Astrocyte (in vitro differentiated cells and primary cell): ENCODE data around the gene UBE2K. TPM values are rescaled to one million over a fixed set of nuclear protein-coding genes. Genes with fewer than 3 reads are reported as not detected.

Source experiments
- DNase-seq: peaks from one replicate; pipeline ENCODE4 v3.0.0-alpha.2; 2010; ENCODE audit warnings: low read depth
- FAIRE-seq: peaks from 2 replicates; lab custom pipeline; 2011; peaks lifted over from hg19 to GRCh38; lab: Jason Lieb, UNC
- H2AFZ ChIP-seq: 2 replicates; pipeline ENCODE4 v1.6.0; 2012; ENCODE audit warnings: low read depth, low read length, inconsistent platforms
- H3K27ac ChIP-seq: 2 replicates; pipeline ENCODE4 v1.5.1; 2011; ENCODE audit warnings: low read depth, low read length, inconsistent platforms
- H3K27me3 ChIP-seq: 2 replicates; pipeline ENCODE4 v1.6.0; 2011; ENCODE audit warnings: low read length, inconsistent platforms; ENCODE audit not compliant: insufficient read depth
- H3K36me3 ChIP-seq: 2 replicates; pipeline ENCODE4 v1.5.1; 2011; ENCODE audit warnings: low read length, inconsistent platforms; ENCODE audit not compliant: insufficient read depth
- H3K4me1 ChIP-seq: 2 replicates; pipeline ENCODE4 v1.5.1; 2011; ENCODE audit warnings: low read length, inconsistent platforms; ENCODE audit not compliant: insufficient read depth
- H3K4me2 ChIP-seq: 2 replicates; pipeline ENCODE4 v1.6.0; 2012; ENCODE audit warnings: low read length, inconsistent platforms
- H3K4me3 ChIP-seq: 2 replicates; pipeline ENCODE4 v1.5.1; 2011; ENCODE audit warnings: low read depth, mild to moderate bottlenecking, low read length, inconsistent platforms; ENCODE audit not compliant: insufficient read depth
- H3K79me2 ChIP-seq: 2 replicates; pipeline ENCODE4 v1.6.0; 2012; ENCODE audit warnings: mild to moderate bottlenecking, low read length, inconsistent platforms; ENCODE audit not compliant: insufficient read depth
- H3K9ac ChIP-seq: 2 replicates; pipeline ENCODE4 v1.6.0; 2012; ENCODE audit warnings: mild to moderate bottlenecking, low read length, inconsistent platforms
- H3K9me3 ChIP-seq: 2 replicates; pipeline ENCODE4 v1.5.1; 2012; ENCODE audit warnings: low read depth, mild to moderate bottlenecking, low read length, inconsistent platforms; ENCODE audit not compliant: insufficient read depth
- H4K20me1 ChIP-seq: 2 replicates; pipeline ENCODE4 v1.6.0; 2012; ENCODE audit warnings: low read length, inconsistent platforms; ENCODE audit not compliant: insufficient read depth
- H3K27ac Mint-ChIP-seq: one replicate; pipeline ENCODE4 v1.8.0; 2021; ENCODE audit warnings: mild to moderate bottlenecking, mixed read lengths; ENCODE audit not compliant: unreplicated experiment
- H3K27me3 Mint-ChIP-seq: one replicate; pipeline ENCODE4 v1.8.0; 2021; ENCODE audit warnings: low read depth, mixed read lengths; ENCODE audit not compliant: unreplicated experiment
- H3K36me3 Mint-ChIP-seq: one replicate; pipeline ENCODE4 v1.8.0; 2021; ENCODE audit warnings: low read depth, mixed read lengths; ENCODE audit not compliant: unreplicated experiment
- H3K4me1 Mint-ChIP-seq: one replicate; pipeline ENCODE4 v1.8.0; 2021; ENCODE audit warnings: low read depth, mixed read lengths; ENCODE audit not compliant: unreplicated experiment
- H3K4me3 Mint-ChIP-seq: one replicate; pipeline ENCODE4 v1.8.0; 2021; ENCODE audit warnings: mild to moderate bottlenecking, moderate library complexity, mixed read lengths; ENCODE audit not compliant: unreplicated experiment
- H3K9me3 Mint-ChIP-seq: one replicate; pipeline ENCODE4 v1.8.0; 2021; ENCODE audit warnings: mild to moderate bottlenecking, mixed read lengths; ENCODE audit not compliant: unreplicated experiment
- EZH2 ChIP-seq: IDR thresholded peaks from 2 replicates; pipeline ENCODE4 v1.6.1; 2012; ENCODE audit warnings: mild to moderate bottlenecking, low read length, inconsistent platforms; ENCODE audit not compliant: insufficient read depth
- total RNA-seq: library from RNA; stranded (reverse); gene quantifications from 2 replicates; pipeline ENCODE4 v1.2.1, GENCODE V29; 2021
- TF ChIP-seq, protein P1 (sequence below): IDR thresholded peaks from 2 replicates; pipeline ENCODE4 v1.5.1; 2011; ENCODE audit warnings: low read depth, mild to moderate bottlenecking, inconsistent platforms, low read length, moderate library complexity; ENCODE audit not compliant: insufficient read depth

UBE2K gene
- total RNA-seq, 1 donor from 2014 or later = 134 TPM

DNA sequence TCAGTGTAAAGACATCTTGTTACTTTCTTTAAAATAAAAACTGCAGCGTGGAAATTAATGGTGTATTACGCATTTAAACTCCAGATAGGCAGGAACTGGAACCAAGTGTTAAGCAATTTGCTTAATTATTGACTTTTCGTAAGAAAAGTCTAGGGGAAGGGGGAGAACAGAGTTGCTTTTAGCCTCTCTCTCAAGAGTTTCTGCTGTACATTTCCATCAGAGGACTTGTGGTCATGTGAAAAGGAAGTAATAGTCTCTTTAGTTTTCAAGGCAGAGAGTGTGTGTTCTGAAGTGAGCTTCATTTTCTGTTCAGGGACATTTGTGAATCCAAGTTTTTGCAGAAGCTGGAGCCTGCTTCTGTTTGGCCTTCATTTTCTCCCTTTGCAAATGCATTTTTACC is 127.2 kb downstream of the UBE2K start:
- Mint-ChIP-seq H3K9me3 (no peaks in the 10 kb centered on the region), H3K4me3 (no peak overlapping the region), H3K27me3 (no peaks in the 10 kb centered on the region), H3K4me1 (peaks cover 29% of the 10 kb centered on the region), H3K27ac (peak overlapping the region; percentile 96), H3K36me3 (peaks cover 12% of the 10 kb centered on the region)
- H4K20me1 ChIP-seq = no peaks in the 10 kb centered on the region
- H3K9ac ChIP-seq = no peak overlapping the region
- DNase-seq (no peak), FAIRE-seq (no peak)
- peaks cover 16% of the 10 kb centered on the region for H3K36me3 ChIP-seq
- H2AFZ ChIP-seq = no peak overlapping the region
- no peak overlapping the region for H3K4me2 ChIP-seq
- H3K27me3 ChIP-seq = no peaks in the 10 kb centered on the region
- no peak overlapping the region for H3K4me3 ChIP-seq
- no peaks in the 10 kb centered on the region for H3K9me3 ChIP-seq
- no peak for TF ChIP-seq EZH2
- TF ChIP-seq, protein P1, sequence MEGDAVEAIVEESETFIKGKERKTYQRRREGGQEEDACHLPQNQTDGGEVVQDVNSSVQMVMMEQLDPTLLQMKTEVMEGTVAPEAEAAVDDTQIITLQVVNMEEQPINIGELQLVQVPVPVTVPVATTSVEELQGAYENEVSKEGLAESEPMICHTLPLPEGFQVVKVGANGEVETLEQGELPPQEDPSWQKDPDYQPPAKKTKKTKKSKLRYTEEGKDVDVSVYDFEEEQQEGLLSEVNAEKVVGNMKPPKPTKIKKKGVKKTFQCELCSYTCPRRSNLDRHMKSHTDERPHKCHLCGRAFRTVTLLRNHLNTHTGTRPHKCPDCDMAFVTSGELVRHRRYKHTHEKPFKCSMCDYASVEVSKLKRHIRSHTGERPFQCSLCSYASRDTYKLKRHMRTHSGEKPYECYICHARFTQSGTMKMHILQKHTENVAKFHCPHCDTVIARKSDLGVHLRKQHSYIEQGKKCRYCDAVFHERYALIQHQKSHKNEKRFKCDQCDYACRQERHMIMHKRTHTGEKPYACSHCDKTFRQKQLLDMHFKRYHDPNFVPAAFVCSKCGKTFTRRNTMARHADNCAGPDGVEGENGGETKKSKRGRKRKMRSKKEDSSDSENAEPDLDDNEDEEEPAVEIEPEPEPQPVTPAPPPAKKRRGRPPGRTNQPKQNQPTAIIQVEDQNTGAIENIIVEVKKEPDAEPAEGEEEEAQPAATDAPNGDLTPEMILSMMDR = no peak
- peaks cover 9% of the 10 kb centered on the region for H3K4me1 ChIP-seq
- H3K79me2 ChIP-seq = no peaks in the 10 kb centered on the region
- no peak overlapping the region for H3K27ac ChIP-seq

DNA sequence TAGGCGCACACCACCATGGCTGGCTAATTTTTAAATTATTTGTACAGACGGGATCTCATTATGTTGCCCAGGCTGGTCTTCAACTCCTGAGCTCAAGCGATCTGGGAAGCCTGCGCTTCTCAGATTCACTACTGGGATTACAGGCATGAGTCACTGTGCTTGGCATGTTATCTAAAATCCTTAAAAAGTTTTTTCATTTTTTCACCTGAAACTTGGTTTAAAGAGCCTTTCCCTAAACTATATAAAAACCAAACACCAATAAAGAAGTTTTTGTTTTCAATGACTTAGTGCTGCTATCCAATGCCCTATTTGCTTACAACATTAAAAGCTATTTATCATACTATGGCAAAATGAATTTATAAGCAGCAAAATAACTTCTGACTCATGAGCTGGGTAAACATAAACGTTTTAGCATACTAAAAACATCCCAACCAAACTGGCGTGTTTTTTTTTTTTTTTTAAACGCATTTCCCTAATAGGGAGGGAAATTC is 127.8 kb downstream of the UBE2K start:
- Histone ChIP-seq H3K79me2 (no peaks in the 10 kb centered on the region), H4K20me1 (no peaks in the 10 kb centered on the region), H3K4me1 (peaks cover 9% of the 10 kb centered on the region), H2AFZ (no peak overlapping the region), H3K9me3 (no peaks in the 10 kb centered on the region), H3K27me3 (no peaks in the 10 kb centered on the region), H3K36me3 (peaks cover 18% of the 10 kb centered on the region), H3K4me3 (no peak overlapping the region), H3K27ac (no peak overlapping the region), H3K9ac (no peak overlapping the region), H3K4me2 (no peak overlapping the region)
- TF ChIP-seq EZH2 = no peak
- TF ChIP-seq, protein P1 = no peak
- Mint-ChIP-seq H3K9me3 (no peaks in the 10 kb centered on the region), H3K27ac (peak overlapping the region; percentile 96), H3K4me3 (peak overlapping the region; percentile 69), H3K27me3 (no peaks in the 10 kb centered on the region), H3K4me1 (peaks cover 29% of the 10 kb centered on the region), H3K36me3 (peaks cover 12% of the 10 kb centered on the region)
- DNase-seq (peak; percentile 66), FAIRE-seq (no peak)

Other genes starting within 250 kb of the UBE2K start
- 963 and 1,047 TPM in 2 replicates for gene RPL9, start 239.2 kb upstream of the UBE2K start, total RNA-seq
- 9.6 and 11.0 TPM in 2 replicates for gene LIAS, start 239.1 kb upstream of the UBE2K start, total RNA-seq
- gene UGDH, start 170.7 kb upstream of the UBE2K start, total RNA-seq = 111 and 114 TPM in 2 replicates
- gene SMIM14, start 59.3 kb upstream of the UBE2K start, total RNA-seq = 27.2 and 28.3 TPM in 2 replicates